ENCODE results near the gene FOXK2. TPM values are rescaled to one million over a fixed set of nuclear protein-coding genes. Genes with fewer than 3 reads are reported as not detected.
A peak's percentile ranks its signal among the peaks of the same experiment; 100 is the strongest.
"Not testable (repeated sequence)": the region's sequence is repeated elsewhere in the genome, so short reads cannot be mapped to it uniquely, and the experiment has no call there.

Gene FOXK2
- total RNA-seq, 1 experiment from 2014 or later, result 72.0 TPM

- WGBS (ENCODE audit: extremely low coverage, insufficient read length, low lambda C conversion rate), result no CpG with 5 or more reads among the region's 9 CpGs
- Histone ChIP-seq H3K23me2 (ENCODE audit: insufficient read length, low read depth, low read length, poor library complexity, severe bottlenecking) (no peaks in the 10 kb centered on the region), H3K9me3 (ENCODE audit: control insufficient read depth, low read depth, low read length) (no peaks in the 10 kb centered on the region), H2BK5ac (ENCODE audit: insufficient read length, low read length) (no peak overlapping the region), H4K91ac (ENCODE audit: insufficient read length, low read depth, low read length) (no peak overlapping the region), H3K4me2 (ENCODE audit: insufficient read depth, insufficient read length, low read length) (no peak overlapping the region), H4K5ac (ENCODE audit: insufficient read length, low read depth, low read length) (no peak overlapping the region), H4K20me1 (ENCODE audit: control insufficient read depth, insufficient read depth, insufficient read length) (peaks cover 8% of the 10 kb centered on the region), H3K79me1 (ENCODE audit: insufficient read depth, low read depth, low read length, poor library complexity, severe bottlenecking) (peaks cover 22% of the 10 kb centered on the region), H2BK20ac (ENCODE audit: low read depth, low read length, poor library complexity, severe bottlenecking) (no peak overlapping the region), H3K4ac (ENCODE audit: low read depth, low read length) (no peak overlapping the region), H3K27ac (ENCODE audit: insufficient read length, low read depth, low read length) (no peak overlapping the region), H2AFZ (ENCODE audit: low read length) (no peak overlapping the region), H3K27me3 (ENCODE audit: insufficient read depth, low read length) (no peaks in the 10 kb centered on the region), H3T11ph (ENCODE audit: low read length) (no peak overlapping the region), H2BK15ac (ENCODE audit: low read depth, low read length) (no peak overlapping the region), H3K14ac (ENCODE audit: insufficient read depth, low read length) (no peak overlapping the region), H3K56ac (ENCODE audit: insufficient read length, low read depth, low read length) (no peak overlapping the region), H2BK12ac (ENCODE audit: insufficient read length, low read depth, low read length) (no peak overlapping the region), H3K18ac (ENCODE audit: insufficient read length, low read depth, low read length) (no peak overlapping the region), H3K23ac (ENCODE audit: insufficient read length, low read depth, low read length) (no peak overlapping the region), H2BK120ac (ENCODE audit: low read depth, low read length, poor library complexity, severe bottlenecking) (no peak overlapping the region), H4K8ac (replicated peaks; ENCODE audit: insufficient read length, low read depth, low read length) (no peak overlapping the region), H2AK5ac (ENCODE audit: insufficient read length, low read length) (no peak overlapping the region), H3K79me2 (ENCODE audit: insufficient read depth, low read length) (peaks cover 38% of the 10 kb centered on the region; the same call in 1 of the 2 replicates), H3K4me1 (ENCODE audit: insufficient read depth, low read length) (no peaks in the 10 kb centered on the region; the same call in 1 of the 2 replicates), H3K9ac (ENCODE audit: extremely low read depth, insufficient read length, low read length) (no peak overlapping the region)
- Mint-ChIP-seq H3K4me1 (peaks cover 25 to 33% of the 10 kb centered on the region in 2 experiments), H3K9me3 (no peaks in the 10 kb centered on the region), H3K36me3 (ENCODE audit: insufficient read depth in 1 of 3, low read depth in 3 of 3) (peaks cover 9 to 38% (median 38%) of the 10 kb centered on the region in 3 experiments; a peak in 6 of 7 replicates), H3K4me3 (no peak overlapping the region), H3K27ac (peak overlapping the region in 2 of 3 experiments; percentile 43 to 77; a peak in 5 of 7 replicates), H3K27me3 (ENCODE audit: low read depth) (no peaks in the 10 kb centered on the region)
- TF ChIP-seq CTCF (conservative IDR thresholded peaks at IDR 0.05), result no peak
- no peak for DNase-seq
Measured at GRCh38 chr17:82563318-82563717, 43.8 kb downstream of the FOXK2 start.

GRCh38 chr17:82563745-82564144 is 44.2 kb downstream of the FOXK2 start:
- not testable (repeated sequence) for H3K23me2 ChIP-seq (ENCODE audit: insufficient read length, low read depth, low read length, poor library complexity, severe bottlenecking); H3K9me3 ChIP-seq (ENCODE audit: control insufficient read depth, low read depth, low read length); H3K4me1 ChIP-seq (ENCODE audit: insufficient read depth, low read length); H4K91ac ChIP-seq (ENCODE audit: insufficient read length, low read depth, low read length); H2BK20ac ChIP-seq (ENCODE audit: low read depth, low read length, poor library complexity, severe bottlenecking); H3K4me2 ChIP-seq (ENCODE audit: insufficient read depth, insufficient read length, low read length); H3T11ph ChIP-seq (ENCODE audit: low read length); H4K5ac ChIP-seq (ENCODE audit: insufficient read length, low read depth, low read length); H2BK12ac ChIP-seq (ENCODE audit: insufficient read length, low read depth, low read length); H2BK15ac ChIP-seq (ENCODE audit: low read depth, low read length); H3K18ac ChIP-seq (ENCODE audit: insufficient read length, low read depth, low read length); H3K9ac ChIP-seq (ENCODE audit: extremely low read depth, insufficient read length, low read length); H3K27me3 Mint-ChIP-seq (ENCODE audit: low read depth); H4K8ac ChIP-seq (replicated peaks; ENCODE audit: insufficient read length, low read depth, low read length); H2BK120ac ChIP-seq (ENCODE audit: low read depth, low read length, poor library complexity, severe bottlenecking); H3K27ac ChIP-seq (ENCODE audit: insufficient read length, low read depth, low read length); H2AK5ac ChIP-seq (ENCODE audit: insufficient read length, low read length); H3K9me3 Mint-ChIP-seq; H3K4me3 Mint-ChIP-seq; H3K23ac ChIP-seq (ENCODE audit: insufficient read length, low read depth, low read length); H4K20me1 ChIP-seq (ENCODE audit: control insufficient read depth, insufficient read depth, insufficient read length); H2BK5ac ChIP-seq (ENCODE audit: insufficient read length, low read length); H3K14ac ChIP-seq (ENCODE audit: insufficient read depth, low read length); DNase-seq; H3K56ac ChIP-seq (ENCODE audit: insufficient read length, low read depth, low read length); H3K27me3 ChIP-seq (ENCODE audit: insufficient read depth, low read length); H3K4ac ChIP-seq (ENCODE audit: low read depth, low read length); H2AFZ ChIP-seq (ENCODE audit: low read length)
- no CpG with 5 or more reads among the region's 4 CpGs for WGBS (ENCODE audit: extremely low coverage, insufficient read length, low lambda C conversion rate)
- Histone ChIP-seq H3K79me1 (ENCODE audit: insufficient read depth, low read depth, low read length, poor library complexity, severe bottlenecking) (peaks cover 20% of the 10 kb centered on the region), H3K79me2 (ENCODE audit: insufficient read depth, low read length) (peaks cover 36% of the 10 kb centered on the region; the same call in 1 of the 2 replicates)
- Mint-ChIP-seq H3K36me3 (ENCODE audit: insufficient read depth in 1 of 3, low read depth in 3 of 3) (peaks cover 11 to 41% (median 41%) of the 10 kb centered on the region in 3 experiments; a peak in 6 of 7 replicates), H3K4me1 (peaks cover 25 to 33% of the 10 kb centered on the region in 2 experiments), H3K27ac (peak overlapping the region in 1 of 3 experiments; percentile 43; a peak in 2 of 7 replicates)

All from H9 (cell line).